PC-3 (cell line): ENCODE data around the gene STK16.

Experiments used
- CTCF ChIP-seq: fragments of 300-600 bp; sonication (generic); conservative IDR thresholded peaks from 2 replicates; pipeline ENCODE4 v1.5.1; 2017; ENCODE audit warnings: antibody characterized with exemption, low read depth, mild to moderate bottlenecking, low read length
- EZH2 ChIP-seq: fragments of 300-600 bp; sonication (generic); IDR thresholded peaks from one replicate; pipeline ENCODE4 v1.6.1; 2017; ENCODE audit warnings: antibody characterized with exemption, mild to moderate bottlenecking, low read length; ENCODE audit not compliant: unreplicated experiment
- EZH2phosphoT487 ChIP-seq: fragments of 300-600 bp; sonication (generic); IDR thresholded peaks from 2 replicates; pipeline ENCODE4 v1.6.1; 2018; ENCODE audit warnings: mild to moderate bottlenecking, antibody characterized with exemption, low read length, borderline replicate concordance

- TF ChIP-seq CTCF (no peak), EZH2phosphoT487 (no peak), EZH2 (no peak)
These were observed 29.3 kb upstream of the STK16 start for GRCh38 chr2:219215871-219216534.
